ENCODE data around the gene ARMC12.
"Not testable (repeated sequence)": the region's sequence is repeated elsewhere in the genome, so short reads cannot be mapped to it uniquely, and the experiment has no call there.

Gene ARMC12, protein sequence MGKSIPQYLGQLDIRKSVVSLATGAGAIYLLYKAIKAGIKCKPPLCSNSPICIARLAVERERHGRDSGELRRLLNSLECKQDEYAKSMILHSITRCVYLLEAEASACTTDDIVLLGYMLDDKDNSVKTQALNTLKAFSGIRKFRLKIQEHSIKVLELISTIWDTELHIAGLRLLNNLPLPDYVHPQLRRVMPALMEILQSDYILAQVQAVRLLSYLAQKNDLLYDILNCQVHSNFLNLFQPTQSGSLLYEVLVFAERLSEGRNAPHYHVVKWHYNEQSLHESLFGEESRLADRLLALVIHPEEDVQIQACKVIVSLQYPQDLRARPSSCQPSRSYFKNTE

DNA sequence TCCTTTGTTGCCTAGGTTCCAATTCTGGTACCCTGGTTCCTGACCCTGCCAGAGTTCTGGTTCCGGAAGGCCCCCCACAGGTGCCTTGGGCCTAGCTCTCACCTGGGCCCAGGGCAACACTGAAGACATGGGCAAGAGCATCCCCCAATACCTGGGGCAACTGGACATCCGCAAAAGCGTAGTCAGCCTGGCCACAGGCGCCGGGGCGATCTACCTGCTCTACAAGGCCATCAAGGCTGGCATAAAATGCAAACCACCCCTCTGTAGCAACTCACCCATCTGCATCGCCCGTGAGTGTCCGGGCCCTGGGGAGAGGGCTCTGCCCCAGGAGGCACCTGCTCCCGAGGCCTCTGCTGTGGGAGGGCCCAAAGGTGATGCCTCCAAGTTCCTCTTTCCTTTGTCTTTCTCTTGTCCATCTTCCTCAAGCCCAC is at the start of gene ARMC12:
ARMC12 (plus strand) TSS at position 51 of the 431 bp plus-strand sequence; CDS start at position 128, 77 bp downstream.
- H3K36me3 ChIP-seq (ENCODE audit: control insufficient read depth in 2 of 2, insufficient read depth in 2 of 2, low read length in 2 of 2): no peaks in the 10 kb centered on the region
- H3K4me3 ChIP-seq (ENCODE audit: low read length in 2 of 2): no peak within 1 kb of the TSS
- H3K27me3 ChIP-seq (ENCODE audit: control insufficient read depth in 2 of 2, insufficient read depth in 2 of 2, low read length in 2 of 2): no peaks in the 10 kb centered on the region
- H3K4me1 ChIP-seq (ENCODE audit: control insufficient read depth in 2 of 2, insufficient read depth in 2 of 2, low read length in 2 of 2): peaks cover 14 to 19% of the 10 kb centered on the region in 2 donors
- H3K27ac ChIP-seq (ENCODE audit: low read depth in 2 of 2, low read length in 2 of 2): no peak within 1 kb of the TSS
- H3K9ac ChIP-seq (ENCODE audit: low read depth in 1 of 2, low read length in 2 of 2): no peak within 1 kb of the TSS
- H3K9me3 ChIP-seq (ENCODE audit: control insufficient read depth in 2 of 2, low read length in 2 of 2): no peaks in the 10 kb centered on the region

GRCh38 chr6:35687658-35688604 is 48.9 kb upstream of the ARMC12 start:
- H3K27ac ChIP-seq (ENCODE audit: low read depth in 2 of 2, low read length in 2 of 2): peak overlapping the region; percentile 91 to 92
- peaks cover 0 to 3% of the 10 kb centered on the region in 2 donors for H3K36me3 ChIP-seq (ENCODE audit: control insufficient read depth in 2 of 2, insufficient read depth in 2 of 2, low read length in 2 of 2)
- H3K9me3 ChIP-seq (ENCODE audit: control insufficient read depth in 2 of 2, low read length in 2 of 2): no peaks in the 10 kb centered on the region
- H3K4me3 ChIP-seq (ENCODE audit: low read length in 2 of 2): peak overlapping the region; percentile 85 to 99
- peaks cover 0 to 5% of the 10 kb centered on the region in 2 donors for H3K4me1 ChIP-seq (ENCODE audit: control insufficient read depth in 2 of 2, insufficient read depth in 2 of 2, low read length in 2 of 2)
- peak overlapping the region; percentile 89 to 99 for H3K9ac ChIP-seq (ENCODE audit: low read depth in 1 of 2, low read length in 2 of 2)
- no peaks in the 10 kb centered on the region for H3K27me3 ChIP-seq (ENCODE audit: control insufficient read depth in 2 of 2, insufficient read depth in 2 of 2, low read length in 2 of 2)

GRCh38 chr6:35688605-35689322 is 48.1 kb upstream of the ARMC12 start, which contains the start of gene FKBP5:
Gene FKBP5 (minus strand): TSS chr6:35688915. CDS start chr6:35642824, 46,091 bp downstream.
- Histone ChIP-seq H3K27ac (ENCODE audit: low read depth in 2 of 2, low read length in 2 of 2) (peak within 1 kb of the TSS; percentile 91 to 92), H3K9ac (ENCODE audit: low read depth in 1 of 2, low read length in 2 of 2) (peak within 1 kb of the TSS; percentile 89 to 99), H3K4me1 (ENCODE audit: control insufficient read depth in 2 of 2, insufficient read depth in 2 of 2, low read length in 2 of 2) (peaks cover 0 to 5% of the 10 kb centered on the region in 2 donors), H3K27me3 (ENCODE audit: control insufficient read depth in 2 of 2, insufficient read depth in 2 of 2, low read length in 2 of 2) (no peaks in the 10 kb centered on the region), H3K36me3 (ENCODE audit: control insufficient read depth in 2 of 2, insufficient read depth in 2 of 2, low read length in 2 of 2) (peaks cover 0 to 3% of the 10 kb centered on the region in 2 donors), H3K4me3 (ENCODE audit: low read length in 2 of 2) (peak within 1 kb of the TSS; percentile 85 to 99), H3K9me3 (ENCODE audit: control insufficient read depth in 2 of 2, low read length in 2 of 2) (no peaks in the 10 kb centered on the region)

GRCh38 chr6:35690006-35690405 is 46.8 kb upstream of the ARMC12 start:
- H3K27ac ChIP-seq (ENCODE audit: low read depth in 2 of 2, low read length in 2 of 2); H3K4me1 ChIP-seq (ENCODE audit: control insufficient read depth in 2 of 2, insufficient read depth in 2 of 2, low read length in 2 of 2); H3K27me3 ChIP-seq (ENCODE audit: control insufficient read depth in 2 of 2, insufficient read depth in 2 of 2, low read length in 2 of 2); H3K36me3 ChIP-seq (ENCODE audit: control insufficient read depth in 2 of 2, insufficient read depth in 2 of 2, low read length in 2 of 2); H3K4me3 ChIP-seq (ENCODE audit: low read length in 2 of 2); H3K9ac ChIP-seq (ENCODE audit: low read depth in 1 of 2, low read length in 2 of 2); H3K9me3 ChIP-seq (ENCODE audit: control insufficient read depth in 2 of 2, low read length in 2 of 2): not testable (repeated sequence)

- H3K9ac ChIP-seq (ENCODE audit: low read depth in 1 of 2, low read length in 2 of 2): no peak overlapping the region
- no peak overlapping the region for H3K27ac ChIP-seq (ENCODE audit: low read depth in 2 of 2, low read length in 2 of 2)
- H3K4me1 ChIP-seq (ENCODE audit: control insufficient read depth in 2 of 2, insufficient read depth in 2 of 2, low read length in 2 of 2): peaks cover 0 to 5% of the 10 kb centered on the region in 2 donors
- no peaks in the 10 kb centered on the region for H3K36me3 ChIP-seq (ENCODE audit: control insufficient read depth in 2 of 2, insufficient read depth in 2 of 2, low read length in 2 of 2)
- no peaks in the 10 kb centered on the region for H3K9me3 ChIP-seq (ENCODE audit: control insufficient read depth in 2 of 2, low read length in 2 of 2)
- no peaks in the 10 kb centered on the region for H3K27me3 ChIP-seq (ENCODE audit: control insufficient read depth in 2 of 2, insufficient read depth in 2 of 2, low read length in 2 of 2)
- H3K4me3 ChIP-seq (ENCODE audit: low read length in 2 of 2): no peak overlapping the region
Observed at GRCh38 chr6:35690484-35690883, 46.3 kb upstream of the ARMC12 start.

DNA sequence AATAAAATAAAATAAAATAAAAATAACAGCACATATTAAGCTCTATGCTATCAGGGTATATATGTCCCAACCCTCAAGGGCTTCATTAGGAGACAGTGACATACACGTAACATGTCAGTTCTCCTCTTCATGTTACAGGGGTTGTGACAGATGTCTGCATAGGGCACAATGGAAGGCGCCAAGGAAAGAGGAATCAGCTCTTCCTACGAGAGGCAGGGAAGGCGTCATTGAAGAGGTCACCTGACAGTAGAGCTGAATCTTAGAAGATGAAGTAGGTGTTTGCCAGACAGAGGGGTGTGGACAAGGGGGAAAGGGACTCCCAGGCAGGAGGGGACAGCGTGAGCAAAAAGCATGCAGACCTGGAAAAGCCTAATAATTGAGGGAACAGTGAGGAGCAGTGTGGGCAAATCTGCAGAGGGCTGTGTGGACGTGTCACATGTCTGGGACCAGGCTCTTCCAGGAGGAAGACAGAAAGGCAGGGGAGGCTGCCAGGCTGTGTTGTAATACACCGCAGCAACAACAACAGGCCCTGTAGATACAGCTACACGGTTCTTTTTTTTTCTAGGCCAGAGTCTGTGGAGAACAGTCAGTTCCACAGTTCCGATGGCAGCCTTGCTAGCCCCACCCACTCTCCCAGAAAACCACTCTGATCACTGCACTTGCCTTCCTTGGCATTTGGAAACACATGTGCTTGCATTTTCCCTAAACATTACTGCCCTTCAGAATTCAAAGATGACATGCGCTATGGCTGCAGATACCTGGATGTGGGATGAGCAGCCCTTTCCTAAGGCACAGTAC is 45.6 kb upstream of the ARMC12 start:
- Histone ChIP-seq H3K9ac (ENCODE audit: low read depth in 1 of 2, low read length in 2 of 2) (no peak overlapping the region), H3K9me3 (ENCODE audit: control insufficient read depth in 2 of 2, low read length in 2 of 2) (no peaks in the 10 kb centered on the region), H3K36me3 (ENCODE audit: control insufficient read depth in 2 of 2, insufficient read depth in 2 of 2, low read length in 2 of 2) (no peaks in the 10 kb centered on the region), H3K27ac (ENCODE audit: low read depth in 2 of 2, low read length in 2 of 2) (peak overlapping the region in 1 of 2 donors; percentile 51), H3K27me3 (ENCODE audit: control insufficient read depth in 2 of 2, insufficient read depth in 2 of 2, low read length in 2 of 2) (no peaks in the 10 kb centered on the region), H3K4me1 (ENCODE audit: control insufficient read depth in 2 of 2, insufficient read depth in 2 of 2, low read length in 2 of 2) (peaks cover 0 to 5% of the 10 kb centered on the region in 2 donors), H3K4me3 (ENCODE audit: low read length in 2 of 2) (no peak overlapping the region)

- H3K27me3 ChIP-seq (ENCODE audit: control insufficient read depth in 2 of 2, insufficient read depth in 2 of 2, low read length in 2 of 2): no peaks in the 10 kb centered on the region
- H3K9ac ChIP-seq (ENCODE audit: low read depth in 1 of 2, low read length in 2 of 2): no peak overlapping the region
- no peak overlapping the region for H3K4me3 ChIP-seq (ENCODE audit: low read length in 2 of 2)
- H3K9me3 ChIP-seq (ENCODE audit: control insufficient read depth in 2 of 2, low read length in 2 of 2): no peaks in the 10 kb centered on the region
- peaks cover 0 to 2% of the 10 kb centered on the region in 2 donors for H3K4me1 ChIP-seq (ENCODE audit: control insufficient read depth in 2 of 2, insufficient read depth in 2 of 2, low read length in 2 of 2)
- H3K36me3 ChIP-seq (ENCODE audit: control insufficient read depth in 2 of 2, insufficient read depth in 2 of 2, low read length in 2 of 2): no peaks in the 10 kb centered on the region
- no peak overlapping the region for H3K27ac ChIP-seq (ENCODE audit: low read depth in 2 of 2, low read length in 2 of 2)
Observed at GRCh38 chr6:35694462-35694861, 42.4 kb upstream of the ARMC12 start.

- H3K36me3 ChIP-seq (ENCODE audit: control insufficient read depth in 2 of 2, insufficient read depth in 2 of 2, low read length in 2 of 2); H3K4me1 ChIP-seq (ENCODE audit: control insufficient read depth in 2 of 2, insufficient read depth in 2 of 2, low read length in 2 of 2); H3K27ac ChIP-seq (ENCODE audit: low read depth in 2 of 2, low read length in 2 of 2); H3K9me3 ChIP-seq (ENCODE audit: control insufficient read depth in 2 of 2, low read length in 2 of 2); H3K4me3 ChIP-seq (ENCODE audit: low read length in 2 of 2); H3K9ac ChIP-seq (ENCODE audit: low read depth in 1 of 2, low read length in 2 of 2); H3K27me3 ChIP-seq (ENCODE audit: control insufficient read depth in 2 of 2, insufficient read depth in 2 of 2, low read length in 2 of 2): not testable (repeated sequence)
Observed at GRCh38 chr6:35698430-35698829, 38.4 kb upstream of the ARMC12 start.

GRCh38 chr6:35698858-35699257 is 38.0 kb upstream of the ARMC12 start:
- H3K9ac ChIP-seq (ENCODE audit: low read depth in 1 of 2, low read length in 2 of 2): no peak overlapping the region
- H3K27me3 ChIP-seq (ENCODE audit: control insufficient read depth in 2 of 2, insufficient read depth in 2 of 2, low read length in 2 of 2): no peaks in the 10 kb centered on the region
- no peak overlapping the region for H3K27ac ChIP-seq (ENCODE audit: low read depth in 2 of 2, low read length in 2 of 2)
- peaks cover 0 to 3% of the 10 kb centered on the region in 2 donors for H3K9me3 ChIP-seq (ENCODE audit: control insufficient read depth in 2 of 2, low read length in 2 of 2)
- no peak overlapping the region for H3K4me3 ChIP-seq (ENCODE audit: low read length in 2 of 2)
- no peaks in the 10 kb centered on the region for H3K36me3 ChIP-seq (ENCODE audit: control insufficient read depth in 2 of 2, insufficient read depth in 2 of 2, low read length in 2 of 2)
- H3K4me1 ChIP-seq (ENCODE audit: control insufficient read depth in 2 of 2, insufficient read depth in 2 of 2, low read length in 2 of 2): no peaks in the 10 kb centered on the region

All from mucosa of rectum (tissue), 2 donors.